ENCODE data around the gene CPNE5. TPM values are rescaled to one million over a fixed set of nuclear protein-coding genes. Genes with fewer than 3 reads are reported as not detected.

Gene CPNE5
- total RNA-seq, 1 donor from 2014 or later = 0.24 TPM

- DNase-seq (ENCODE audit: low spot score, unreplicated experiment) = no peak
- TF ChIP-seq, protein P1, sequence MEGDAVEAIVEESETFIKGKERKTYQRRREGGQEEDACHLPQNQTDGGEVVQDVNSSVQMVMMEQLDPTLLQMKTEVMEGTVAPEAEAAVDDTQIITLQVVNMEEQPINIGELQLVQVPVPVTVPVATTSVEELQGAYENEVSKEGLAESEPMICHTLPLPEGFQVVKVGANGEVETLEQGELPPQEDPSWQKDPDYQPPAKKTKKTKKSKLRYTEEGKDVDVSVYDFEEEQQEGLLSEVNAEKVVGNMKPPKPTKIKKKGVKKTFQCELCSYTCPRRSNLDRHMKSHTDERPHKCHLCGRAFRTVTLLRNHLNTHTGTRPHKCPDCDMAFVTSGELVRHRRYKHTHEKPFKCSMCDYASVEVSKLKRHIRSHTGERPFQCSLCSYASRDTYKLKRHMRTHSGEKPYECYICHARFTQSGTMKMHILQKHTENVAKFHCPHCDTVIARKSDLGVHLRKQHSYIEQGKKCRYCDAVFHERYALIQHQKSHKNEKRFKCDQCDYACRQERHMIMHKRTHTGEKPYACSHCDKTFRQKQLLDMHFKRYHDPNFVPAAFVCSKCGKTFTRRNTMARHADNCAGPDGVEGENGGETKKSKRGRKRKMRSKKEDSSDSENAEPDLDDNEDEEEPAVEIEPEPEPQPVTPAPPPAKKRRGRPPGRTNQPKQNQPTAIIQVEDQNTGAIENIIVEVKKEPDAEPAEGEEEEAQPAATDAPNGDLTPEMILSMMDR (IDR thresholded peaks at IDR 0.05; ENCODE audit: unreplicated experiment) = no peak
- peaks cover 4% of the 10 kb centered on the region for H3K4me1 Mint-ChIP-seq (ENCODE audit: low read depth)
- no peak overlapping the region for H3K27ac Mint-ChIP-seq
- H3K4me3 Mint-ChIP-seq (ENCODE audit: low read depth) = no peak overlapping the region
- H3K36me3 Mint-ChIP-seq (ENCODE audit: insufficient read depth) = no peaks in the 10 kb centered on the region
- peaks cover 11% of the 10 kb centered on the region for H3K27me3 Mint-ChIP-seq
- peaks cover 4% of the 10 kb centered on the region for H3K9me3 Mint-ChIP-seq (ENCODE audit: low read depth)
Measured at GRCh38 chr6:36788186-36788585, 51.1 kb downstream of the CPNE5 start.

DNA sequence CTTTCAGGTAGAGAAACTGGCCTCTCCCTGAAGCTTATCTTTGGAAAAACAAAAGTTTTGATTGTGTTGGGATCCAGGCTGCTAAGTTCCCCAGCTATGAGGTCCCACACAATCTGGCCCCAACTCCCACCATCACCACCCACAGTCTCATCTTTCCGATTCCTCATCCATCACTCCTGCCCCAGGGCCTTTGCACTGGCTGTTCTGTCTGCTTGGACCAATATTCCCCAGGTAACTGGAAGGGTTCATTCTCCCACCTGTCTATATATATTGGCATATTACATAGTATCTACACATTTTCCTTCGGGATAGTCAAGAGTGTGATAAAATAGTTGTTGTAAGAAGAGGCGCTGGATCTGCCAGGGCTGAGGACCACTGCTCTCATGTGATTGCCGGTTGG, 52.0 kb downstream of the CPNE5 start:
- Mint-ChIP-seq H3K9me3 (ENCODE audit: low read depth) (peaks cover 4% of the 10 kb centered on the region), H3K27ac (no peak overlapping the region), H3K27me3 (peaks cover 9% of the 10 kb centered on the region), H3K4me3 (ENCODE audit: low read depth) (no peak overlapping the region), H3K4me1 (ENCODE audit: low read depth) (peaks cover 4% of the 10 kb centered on the region), H3K36me3 (ENCODE audit: insufficient read depth) (no peaks in the 10 kb centered on the region)
- TF ChIP-seq, protein P1 (IDR thresholded peaks at IDR 0.05; ENCODE audit: unreplicated experiment) = no peak
- DNase-seq (ENCODE audit: low spot score, unreplicated experiment) = no peak

DNA sequence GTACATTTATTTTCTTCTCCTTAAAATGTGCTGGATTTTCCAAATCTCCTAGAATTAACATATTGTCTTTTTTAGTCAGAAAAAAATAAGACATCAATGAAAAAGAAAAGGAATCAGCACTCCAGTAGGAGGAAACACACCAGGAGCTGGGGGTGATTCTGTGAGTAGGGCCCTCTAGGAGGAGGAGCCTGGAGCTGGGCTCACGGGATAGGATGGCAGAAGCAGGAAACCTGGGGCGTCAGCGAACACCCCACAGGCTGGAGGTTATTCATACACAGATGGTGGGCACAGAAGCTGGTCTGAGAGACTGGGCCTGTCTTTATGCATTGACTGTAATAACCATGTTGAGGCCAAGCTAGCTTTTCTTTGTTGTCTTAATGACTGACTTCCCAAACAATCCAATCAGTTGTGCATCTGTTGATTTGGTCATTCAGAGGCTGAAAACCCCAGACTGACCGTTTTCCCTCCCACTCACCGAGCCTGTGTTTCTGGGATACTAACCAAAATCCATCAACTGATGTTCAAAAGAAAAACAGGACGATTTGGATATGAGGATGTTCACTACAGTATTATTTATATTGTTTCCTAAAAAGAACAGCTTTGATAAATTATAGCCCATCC, 53.1 kb downstream of the CPNE5 start:
- no peak overlapping the region for H3K27ac Mint-ChIP-seq
- DNase-seq (ENCODE audit: low spot score, unreplicated experiment) = no peak

GRCh38 chr6:36784376-36784636, 54.9 kb downstream of the CPNE5 start:
- Mint-ChIP-seq H3K27ac (peak overlapping the region; percentile 44), H3K4me3 (ENCODE audit: low read depth) (no peak overlapping the region), H3K27me3 (peaks cover 6% of the 10 kb centered on the region), H3K9me3 (ENCODE audit: low read depth) (peaks cover 4% of the 10 kb centered on the region), H3K4me1 (ENCODE audit: low read depth) (peaks cover 16% of the 10 kb centered on the region), H3K36me3 (ENCODE audit: insufficient read depth) (no peaks in the 10 kb centered on the region)
- DNase-seq (ENCODE audit: low spot score, unreplicated experiment) = no peak
- TF ChIP-seq, protein P1 (IDR thresholded peaks at IDR 0.05; ENCODE audit: unreplicated experiment) = no peak

More for the DNA sequence above, 53.1 kb downstream of the CPNE5 start:
- H3K27me3 Mint-ChIP-seq = peaks cover 6% of the 10 kb centered on the region
- TF ChIP-seq, protein P1 (IDR thresholded peaks at IDR 0.05; ENCODE audit: unreplicated experiment) = no peak
- peaks cover 4% of the 10 kb centered on the region for H3K9me3 Mint-ChIP-seq (ENCODE audit: low read depth)
- H3K36me3 Mint-ChIP-seq (ENCODE audit: insufficient read depth) = no peaks in the 10 kb centered on the region
- no peak overlapping the region for H3K4me3 Mint-ChIP-seq (ENCODE audit: low read depth)
- H3K4me1 Mint-ChIP-seq (ENCODE audit: low read depth) = peaks cover 6% of the 10 kb centered on the region

- Mint-ChIP-seq H3K9me3 (ENCODE audit: low read depth) (peaks cover 4% of the 10 kb centered on the region), H3K4me1 (ENCODE audit: low read depth) (peaks cover 16% of the 10 kb centered on the region), H3K4me3 (ENCODE audit: low read depth) (no peak overlapping the region), H3K27me3 (peaks cover 2% of the 10 kb centered on the region), H3K36me3 (ENCODE audit: insufficient read depth) (no peaks in the 10 kb centered on the region), H3K27ac (peak overlapping the region; percentile 44)
- TF ChIP-seq, protein P1 (IDR thresholded peaks at IDR 0.05; ENCODE audit: unreplicated experiment) = no peak
- no peak for DNase-seq (ENCODE audit: low spot score, unreplicated experiment)
Measured at GRCh38 chr6:36783603-36784375, 55.5 kb downstream of the CPNE5 start.
